Naive B cell (primary cell): ENCODE measurements around the gene ELAVL3. TPM values are rescaled to one million over a fixed set of nuclear protein-coding genes. Genes with fewer than 3 reads are reported as not detected.
"Not testable (repeated sequence)": the region's sequence is repeated elsewhere in the genome, so short reads cannot be mapped to it uniquely, and the experiment has no call there.

ENCODE experiments used
- ATAC-seq, 2 donors: fragments of 150-1000 bp; cut with Tn5 transposase; 2 replicates each; pipeline ENCODE4 v1.10.0; 2021; ENCODE audit warnings: low read depth in 2 of 2, mild to moderate bottlenecking in 2 of 2, moderate library complexity in 2 of 2
- DNase-seq: peaks from one replicate; pipeline ENCODE4 v3.0.0; 2022
- H3K27ac Mint-ChIP-seq, 6 donors: one replicate each; pipeline ENCODE4 v1.8.0; 2020 to 2022; ENCODE audit warnings: mild to moderate bottlenecking in 6 of 6, mixed read lengths in 6 of 6, moderate library complexity in 5 of 6, inconsistent platforms in 2 of 6
- H3K27me3 Mint-ChIP-seq, 3 donors: one replicate each; pipeline ENCODE4 v1.8.0; 2021 to 2022; ENCODE audit warnings: mixed read lengths in 3 of 3, mild to moderate bottlenecking in 1 of 3
- H3K36me3 Mint-ChIP-seq, 2 donors: one replicate each; pipeline ENCODE4 v1.8.0; 2020 to 2022; ENCODE audit warnings: mixed read lengths in 2 of 2, inconsistent platforms in 1 of 2, mild to moderate bottlenecking in 1 of 2
- H3K4me1 Mint-ChIP-seq, 3 donors: one replicate each; pipeline ENCODE4 v1.8.0; 2020 to 2022; ENCODE audit warnings: mixed read lengths in 3 of 3, inconsistent platforms in 1 of 3, mild to moderate bottlenecking in 1 of 3, moderate library complexity in 1 of 3
- H3K4me3 Mint-ChIP-seq, 8 donors: one replicate each; pipeline ENCODE4 v1.8.0; 2020 to 2022; ENCODE audit warnings: mild to moderate bottlenecking in 8 of 8, mixed read lengths in 8 of 8, moderate library complexity in 8 of 8, inconsistent platforms in 2 of 8
- H3K9me3 Mint-ChIP-seq, 7 donors: one replicate each; pipeline ENCODE4 v1.8.0; 2020 to 2022; ENCODE audit warnings: mixed read lengths in 7 of 7, mild to moderate bottlenecking in 5 of 7, inconsistent platforms in 2 of 7, moderate library complexity in 1 of 7
- polyA plus RNA-seq, 6 donors: library from polyadenylated mRNA; unstranded; fragments of 300-500 nt; fragmentation: Illumina TruSeq; gene quantifications; one replicate each; pipeline ENCODE4 v1.2.3, GENCODE V29; 2021; ENCODE audit warnings: low read depth in 6 of 6

ELAVL3 gene
- polyA plus RNA-seq, 6 donors from 2014 or later = not detected

GRCh38 chr19:11463391-11463790 lies 17.5 kb downstream of the ELAVL3 start:
- ATAC-seq (peak in 1 of 2 donors; percentile 20), DNase-seq (no peak)
- Mint-ChIP-seq H3K36me3 (no peaks in the 10 kb centered on the region), H3K27ac (peak overlapping the region in 1 of 6 donors; percentile 38), H3K4me3 (peak overlapping the region in 1 of 8 donors; percentile 75), H3K27me3 (peaks cover 10 to 31% (median 19%) of the 10 kb centered on the region in 3 donors), H3K9me3 (peaks cover 0 to 1% (median 0%) of the 10 kb centered on the region in 7 donors), H3K4me1 (no peaks in the 10 kb centered on the region)

DNA sequence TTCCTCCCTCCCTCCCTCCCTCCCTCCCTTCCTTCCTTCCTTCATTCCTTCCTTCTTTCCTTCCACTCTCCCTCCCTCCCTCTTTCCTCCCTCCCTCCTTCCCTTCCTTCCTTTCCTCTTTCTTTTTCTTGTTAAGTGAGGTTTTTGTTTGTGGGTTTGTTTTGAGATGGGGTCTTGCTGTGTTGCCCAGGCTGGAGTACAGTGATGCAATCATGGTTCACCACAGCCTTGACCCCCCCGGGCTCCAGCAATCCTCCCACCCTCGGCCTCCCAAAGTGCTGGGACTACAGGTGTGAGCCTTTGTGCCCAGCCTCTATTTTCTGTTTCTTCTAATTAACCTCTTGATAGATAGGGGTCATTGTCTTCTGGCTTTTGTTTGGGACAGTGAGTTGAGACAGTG lies 19.4 kb downstream of the ELAVL3 start:
- Mint-ChIP-seq H3K4me1 (no peaks in the 10 kb centered on the region), H3K27ac (no peak overlapping the region), H3K27me3 (peaks cover 5 to 30% (median 23%) of the 10 kb centered on the region in 3 donors), H3K9me3 (peaks cover 0 to 1% (median 0%) of the 10 kb centered on the region in 7 donors), H3K36me3 (no peaks in the 10 kb centered on the region), H3K4me3 (no peak overlapping the region)
- DNase-seq (no peak), ATAC-seq (no peak)

GRCh38 chr19:11460207-11460606 lies 20.6 kb downstream of the ELAVL3 start:
- Mint-ChIP-seq H3K27ac (peak overlapping the region in 1 of 6 donors; percentile 75), H3K27me3 (peaks cover 5 to 25% (median 23%) of the 10 kb centered on the region in 3 donors), H3K9me3 (peaks cover 0 to 1% (median 0%) of the 10 kb centered on the region in 7 donors), H3K4me3 (no peak overlapping the region), H3K4me1 (no peaks in the 10 kb centered on the region), H3K36me3 (no peaks in the 10 kb centered on the region)
- DNase-seq (no peak), ATAC-seq (no peak)

GRCh38 chr19:11458912-11459311 lies 21.9 kb downstream of the ELAVL3 start:
- DNase-seq, H3K4me1 Mint-ChIP-seq, ATAC-seq, H3K9me3 Mint-ChIP-seq, H3K4me3 Mint-ChIP-seq, H3K36me3 Mint-ChIP-seq: not testable (repeated sequence)
- Mint-ChIP-seq H3K27me3 (peaks cover 5 to 25% (median 23%) of the 10 kb centered on the region in 3 donors), H3K27ac (peak overlapping the region in 2 of 6 donors; percentile 47 to 49)

GRCh38 chr19:11458236-11458900 lies 22.5 kb downstream of the ELAVL3 start:
- ATAC-seq = no peak
- H3K4me3 Mint-ChIP-seq = no peak overlapping the region
- H3K27me3 Mint-ChIP-seq = peaks cover 5 to 25% (median 23%) of the 10 kb centered on the region in 3 donors

GRCh38 chr19:11457831-11458230 lies 23.0 kb downstream of the ELAVL3 start:
- Mint-ChIP-seq H3K27me3 (peaks cover 5 to 25% (median 23%) of the 10 kb centered on the region in 3 donors), H3K4me1 (peaks cover 0 to 4% (median 0%) of the 10 kb centered on the region in 3 donors), H3K4me3 (no peak overlapping the region), H3K27ac (no peak overlapping the region), H3K9me3 (peaks cover 0 to 1% (median 0%) of the 10 kb centered on the region in 7 donors), H3K36me3 (no peaks in the 10 kb centered on the region)
- DNase-seq (no peak), ATAC-seq (no peak)

More at GRCh38 chr19:11458236-11458900, 22.5 kb downstream of the ELAVL3 start:
- Mint-ChIP-seq H3K27ac (peak overlapping the region in 1 of 6 donors; percentile 49), H3K36me3 (no peaks in the 10 kb centered on the region), H3K9me3 (peaks cover 0 to 1% (median 0%) of the 10 kb centered on the region in 7 donors), H3K4me1 (peaks cover 0 to 1% (median 0%) of the 10 kb centered on the region in 3 donors)
- DNase-seq = no peak

DNA sequence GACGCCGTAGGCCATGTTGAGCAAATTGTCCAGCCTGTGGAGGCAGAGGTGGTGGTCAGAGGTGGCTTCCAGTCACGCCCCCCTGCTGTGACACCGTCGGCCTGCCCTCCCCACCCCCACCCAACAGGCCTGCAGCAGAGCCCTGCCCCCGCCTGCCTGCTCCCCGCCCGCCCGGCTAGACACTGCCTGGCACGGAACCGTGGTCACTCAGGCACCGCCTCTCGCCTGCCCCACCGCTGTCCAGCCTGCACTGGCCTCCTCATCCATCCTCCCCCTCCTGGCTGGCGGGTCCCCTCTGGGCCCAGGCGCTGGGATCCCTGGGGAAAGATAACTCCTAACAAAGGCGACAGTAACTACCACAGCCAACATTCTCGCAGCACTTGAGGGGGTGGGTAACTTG lies 23.7 kb downstream of the ELAVL3 start:
- no peaks in the 10 kb centered on the region for H3K36me3 Mint-ChIP-seq
- H3K27ac Mint-ChIP-seq = no peak overlapping the region
- peaks cover 0 to 6% (median 5%) of the 10 kb centered on the region in 3 donors for H3K4me1 Mint-ChIP-seq
- no peak overlapping the region for H3K4me3 Mint-ChIP-seq
- H3K9me3 Mint-ChIP-seq = peaks cover 0 to 1% (median 0%) of the 10 kb centered on the region in 7 donors
- DNase-seq = no peak
- H3K27me3 Mint-ChIP-seq = peaks cover 5 to 30% (median 23%) of the 10 kb centered on the region in 3 donors
- no peak for ATAC-seq

GRCh38 chr19:11456659-11457058 lies 24.2 kb downstream of the ELAVL3 start:
- H3K36me3 Mint-ChIP-seq = no peaks in the 10 kb centered on the region
- peaks cover 0 to 1% (median 0%) of the 10 kb centered on the region in 7 donors for H3K9me3 Mint-ChIP-seq
- no peak overlapping the region for H3K27ac Mint-ChIP-seq
- peak overlapping the region in 1 of 8 donors; percentile 30 for H3K4me3 Mint-ChIP-seq
- ATAC-seq (no peak), DNase-seq (no peak)
- H3K4me1 Mint-ChIP-seq = peaks cover 0 to 7% (median 6%) of the 10 kb centered on the region in 3 donors
- H3K27me3 Mint-ChIP-seq = peaks cover 5 to 30% (median 23%) of the 10 kb centered on the region in 3 donors

DNA sequence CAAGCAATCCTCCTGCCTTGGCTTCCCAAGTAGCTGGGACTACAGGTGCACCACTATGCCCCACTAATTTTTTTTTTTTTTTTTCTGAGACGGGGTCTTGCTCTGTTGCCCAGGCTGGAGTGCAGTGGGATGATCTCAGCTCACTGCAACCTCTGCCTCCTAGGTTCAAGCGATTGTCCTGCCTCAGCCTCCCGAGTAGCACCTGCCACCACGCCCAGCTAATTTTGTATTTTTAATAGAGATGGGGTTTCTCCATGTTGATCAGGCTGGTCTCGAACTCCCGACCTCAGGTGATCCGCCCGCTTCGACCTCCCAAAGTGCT lies 25.7 kb downstream of the ELAVL3 start:
- not testable (repeated sequence) for H3K36me3 Mint-ChIP-seq, H3K27ac Mint-ChIP-seq, H3K4me1 Mint-ChIP-seq, DNase-seq, ATAC-seq, H3K9me3 Mint-ChIP-seq
- Mint-ChIP-seq H3K27me3 (peaks cover 4 to 23% (median 15%) of the 10 kb centered on the region in 3 donors), H3K4me3 (peak overlapping the region in 1 of 8 donors; percentile 70)

GRCh38 chr19:11453468-11454341 lies 27.1 kb downstream of the ELAVL3 start:
- DNase-seq = peak; percentile 30
- no peaks in the 10 kb centered on the region for H3K9me3 Mint-ChIP-seq
- peak; percentile 72 to 75 for ATAC-seq
- H3K36me3 Mint-ChIP-seq = no peaks in the 10 kb centered on the region
- H3K27me3 Mint-ChIP-seq = peaks cover 0 to 16% (median 8%) of the 10 kb centered on the region in 3 donors
- H3K27ac Mint-ChIP-seq = no peak overlapping the region
- H3K4me3 Mint-ChIP-seq = no peak overlapping the region
- peaks cover 0 to 7% (median 6%) of the 10 kb centered on the region in 3 donors for H3K4me1 Mint-ChIP-seq

- peak overlapping the region in 2 of 8 donors; percentile 3 to 68 for H3K4me3 Mint-ChIP-seq
- ATAC-seq = no peak
- H3K4me1 Mint-ChIP-seq = peaks cover 0 to 7% (median 6%) of the 10 kb centered on the region in 3 donors
- H3K27me3 Mint-ChIP-seq = peaks cover 0 to 7% (median 0%) of the 10 kb centered on the region in 3 donors
- no peak for DNase-seq
- no peaks in the 10 kb centered on the region for H3K9me3 Mint-ChIP-seq
- no peaks in the 10 kb centered on the region for H3K36me3 Mint-ChIP-seq
- peak overlapping the region in 1 of 6 donors; percentile 79 for H3K27ac Mint-ChIP-seq
Measured at GRCh38 chr19:11452620-11453310, 28.1 kb downstream of the ELAVL3 start.

DNA sequence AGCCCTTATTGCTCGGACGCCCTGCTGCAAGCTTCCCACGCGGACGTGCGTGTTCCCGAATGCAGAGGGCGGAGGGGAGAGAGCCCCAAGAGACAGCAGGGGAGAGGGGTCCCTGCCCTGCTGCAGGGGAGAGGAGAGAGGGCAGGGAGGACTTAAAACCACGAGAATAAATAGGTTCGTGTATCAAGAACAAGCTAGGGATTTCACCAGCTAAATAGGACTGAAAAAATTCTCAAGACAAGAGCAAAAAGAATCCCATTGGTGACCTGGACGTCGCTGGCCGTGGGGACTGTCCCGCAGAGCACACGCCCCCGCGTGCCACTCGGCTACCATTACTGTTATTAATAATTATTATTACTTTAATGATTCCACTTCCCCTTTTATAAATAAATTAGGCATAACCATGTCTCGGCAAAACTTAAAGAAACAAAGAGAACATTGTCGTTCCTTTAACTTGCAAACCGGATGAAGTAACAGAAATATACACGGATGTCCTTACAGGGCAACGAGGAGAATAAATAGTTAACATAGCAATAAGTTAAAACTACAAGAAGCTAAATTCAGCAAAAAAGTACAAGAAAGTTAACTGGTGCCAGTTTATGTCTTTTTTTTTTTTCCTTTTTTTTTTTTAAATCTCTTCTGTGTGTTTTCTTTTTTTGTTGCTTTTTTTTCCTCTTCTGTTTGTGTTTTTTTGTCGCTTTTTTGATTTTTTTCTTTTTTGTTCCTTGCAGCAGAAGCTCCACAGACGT lies 28.8 kb downstream of the ELAVL3 start:
- Mint-ChIP-seq H3K4me1 (peaks cover 0 to 7% (median 6%) of the 10 kb centered on the region in 3 donors), H3K27me3 (peaks cover 0 to 5% (median 0%) of the 10 kb centered on the region in 3 donors), H3K27ac (peak overlapping the region in 1 of 6 donors; percentile 79), H3K9me3 (no peaks in the 10 kb centered on the region), H3K4me3 (peak overlapping the region in 2 of 8 donors; percentile 3 to 68), H3K36me3 (no peaks in the 10 kb centered on the region)
- no peak for DNase-seq
- no peak for ATAC-seq
